HepG2 (cell line): ENCODE measurements around the gene CA4. TPM values are rescaled to one million over a fixed set of nuclear protein-coding genes. Genes with fewer than 3 reads are reported as not detected.

Experiments
- DDIT3 ChIP-seq: sonication (generic); formaldehyde crosslinking; IDR thresholded peaks from 2 replicates; pipeline ENCODE4 v1.4.0; 2020; ENCODE audit warnings: mild to moderate bottlenecking, missing genetic modification reagents
- GTF3A ChIP-seq: sonication (generic); formaldehyde crosslinking; conservative IDR thresholded peaks from 2 replicates; pipeline ENCODE4 v1.4.0; 2020; ENCODE audit warnings: mild to moderate bottlenecking, missing genetic modification reagents
- GZF1 ChIP-seq: sonication (generic); formaldehyde crosslinking; IDR thresholded peaks from 2 replicates; pipeline ENCODE4 v1.5.1; 2020; ENCODE audit warnings: mild to moderate bottlenecking, missing genetic modification reagents
- HNF1A ChIP-seq, 2 experiments: sonication (generic) in 1 of 2; formaldehyde crosslinking in 1 of 2; IDR thresholded peaks; 2 replicates each; pipeline versions ENCODE4 v1.4.0 to v1.6.1; 2016 to 2020; ENCODE audit warnings: borderline replicate concordance in 1 of 2, low read depth in 1 of 2, mild to moderate bottlenecking in 1 of 2, missing genetic modification reagents in 1 of 2
- KMT2A ChIP-seq: sonication (generic); formaldehyde crosslinking; IDR thresholded peaks from 2 replicates; pipeline ENCODE4 v1.4.0; 2020; ENCODE audit warnings: missing genetic modification reagents
- MTA1 ChIP-seq: sonication (generic); formaldehyde crosslinking; IDR thresholded peaks from 2 replicates; pipeline ENCODE4 v1.4.0; 2020; ENCODE audit warnings: missing genetic modification reagents, mild to moderate bottlenecking, borderline replicate concordance
- MTERF4 ChIP-seq: sonication (generic); formaldehyde crosslinking; IDR thresholded peaks from 2 replicates; pipeline ENCODE4 v1.8.0; 2023; ENCODE audit warnings: mild to moderate bottlenecking, missing genetic modification reagents
- REPIN1 ChIP-seq: sonication (generic); formaldehyde crosslinking; IDR thresholded peaks from 2 replicates; pipeline ENCODE4 v1.8.0; 2022; ENCODE audit warnings: missing genetic modification reagents, low read depth, mild to moderate bottlenecking, borderline replicate concordance
- RFXAP ChIP-seq: sonication (generic); formaldehyde crosslinking; IDR thresholded peaks from 2 replicates; pipeline ENCODE4 v1.4.0; 2020; ENCODE audit warnings: missing genetic modification reagents, borderline replicate concordance
- SRSF9 ChIP-seq: fragments of 200-400 bp; formaldehyde crosslinking; IDR thresholded peaks from 2 replicates; pipeline ENCODE4 v1.6.1; 2018; ENCODE audit warnings: borderline replicate concordance, mild to moderate bottlenecking, low read depth, low read length; ENCODE audit not compliant: insufficient read depth, poor library complexity, severe bottlenecking
- ZFYVE20 ChIP-seq: sonication (generic); formaldehyde crosslinking; IDR thresholded peaks from 2 replicates; pipeline ENCODE4 v1.8.0; 2023; ENCODE audit warnings: low read depth, mild to moderate bottlenecking, moderate library complexity, missing genetic modification reagents, borderline replicate concordance
- ZNF605 ChIP-seq: sonication (generic); formaldehyde crosslinking; IDR thresholded peaks from 2 replicates; pipeline ENCODE4 v1.8.0; 2022; ENCODE audit warnings: mild to moderate bottlenecking, missing genetic modification reagents
- ZNF614 ChIP-seq: IDR thresholded peaks from 2 replicates; pipeline ENCODE4 v1.6.1; 2018; ENCODE audit warnings: missing biosample characterization, missing genetic modification reagents, inconsistent platforms, borderline replicate concordance
- ZNF672 ChIP-seq: sonication (generic); formaldehyde crosslinking; IDR thresholded peaks from 2 replicates; pipeline ENCODE4 v1.8.1; 2022; ENCODE audit warnings: missing genetic modification reagents
- ZNF770 ChIP-seq: sonication (generic); formaldehyde crosslinking; IDR thresholded peaks from 2 replicates; pipeline ENCODE4 v1.5.0; 2020; ENCODE audit warnings: mild to moderate bottlenecking, missing genetic modification reagents
- ZNF891 ChIP-seq: sonication (generic); formaldehyde crosslinking; IDR thresholded peaks from 2 replicates; pipeline ENCODE4 v1.5.0; 2020; ENCODE audit warnings: mild to moderate bottlenecking, missing genetic modification reagents
- polyA plus RNA-seq, 8 experiments: library from polyadenylated mRNA; depleted of rRNA in 3 of 8; stranded (reverse) in 7 of 8; unstranded in 1 of 8; fragments of >200 nt; fragmentation: Illumina TruSeq in 4 of 8; extraction: Trizol in 4 of 8; gene quantifications; 2 replicates each; pipeline versions ENCODE4 v1.2.1 to v1.2.3, GENCODE V29; 2011 to 2016; ENCODE audit warnings: low read depth in 4 of 8, missing spikeins in 1 of 8, mixed read lengths in 1 of 8; ENCODE audit not compliant: insufficient read depth in 1 of 8
- total RNA-seq, 5 experiments: library from RNA; depleted of rRNA; stranded (reverse); fragments of >200 nt; fragmentation: Illumina TruSeq; extraction: Trizol; gene quantifications; 2 replicates each; pipeline ENCODE4 v1.2.3, GENCODE V29; 2016; ENCODE audit warnings: low read depth in 1 of 5

The CA4 gene
- total and polyA plus RNA-seq, 2 of the 13 experiments (the other 11 are each of a cell fraction or from before 2014, with no cell fraction given) = not detected

- TF ChIP-seq ZNF770 (CRISPR knock-in tag) (no peak), KMT2A (CRISPR knock-in tag) (peak; percentile 87), SRSF9 (no peak), ZNF614 (peak; percentile 18; the same call in 1 of the 2 replicates), REPIN1 (peak; percentile 88), MTERF4 (CRISPR knock-in tag) (no peak; the same call in 1 of the 2 replicates), ZNF672 (CRISPR knock-in tag) (no peak), RFXAP (peak; percentile 94), GZF1 (no peak), MTA1 (CRISPR knock-in tag) (peak; percentile 61; the same call in 1 of the 2 replicates), ZNF605 (CRISPR knock-in tag) (peak; percentile 95), HNF1A (IDR thresholded peaks at IDR 0.05; ENCODE audit: low read depth) (no peak), HNF1A (CRISPR knock-in tag; IDR thresholded peaks at IDR 0.05; ENCODE audit: borderline replicate concordance) (peak; percentile 54; the same call in 1 of the 2 replicates), ZFYVE20 (CRISPR knock-in tag) (no peak), DDIT3 (CRISPR knock-in tag) (no peak), GTF3A (peak; percentile 74; the same call in 1 of the 2 replicates), ZNF891 (CRISPR knock-in tag) (peak; percentile 65; the same call in 1 of the 2 replicates)
Measured at GRCh38 chr17:60135151-60135950, 14.4 kb upstream of the CA4 start (continued).
